Vagina (tissue), 2 donors: ENCODE results near the gene RCC2.
"Not testable (repeated sequence)": the region's sequence is repeated elsewhere in the genome, so short reads cannot be mapped to it uniquely, and the experiment has no call there.

Experiments used
- CTCF ChIP-seq, 3 experiments: fragments of 450-650 bp in 2 of 3; fragments of 200-600 bp in 1 of 3; sonication (generic) in 1 of 3; IDR thresholded peaks; one replicate each; pipeline ENCODE4 v1.5.1; 2017 to 2019; ENCODE audit warnings: antibody characterized with exemption in 3 of 3, mild to moderate bottlenecking in 2 of 3, moderate library complexity in 2 of 3
- POLR2A ChIP-seq, 2 donors: fragments of 450-650 bp; IDR thresholded peaks; one replicate each; pipeline ENCODE4 v1.6.1; 2017; ENCODE audit warnings: antibody characterized with exemption in 2 of 2, mild to moderate bottlenecking in 2 of 2, moderate library complexity in 2 of 2
- POLR2AphosphoS5 ChIP-seq, 2 donors: sonication (generic); formaldehyde crosslinking; IDR thresholded peaks; one replicate each; pipeline ENCODE4 v1.9.0; 2017; ENCODE audit warnings: antibody characterized with exemption in 2 of 2, mild to moderate bottlenecking in 2 of 2, low read depth in 1 of 2; ENCODE audit not compliant: insufficient read depth in 1 of 2

- TF ChIP-seq CTCF (IDR thresholded peaks at IDR 0.05); POLR2AphosphoS5 (IDR thresholded peaks at IDR 0.05; ENCODE audit: insufficient read depth in 1 of 2, low read depth in 1 of 2); POLR2A (IDR thresholded peaks at IDR 0.05): not testable (repeated sequence)
Measured at GRCh38 chr1:17474836-17475555, 35.5 kb upstream of the RCC2 start.
